SJCRH30 (cell line): ENCODE data around the gene THSD7A. TPM values are rescaled to one million over a fixed set of nuclear protein-coding genes. Genes with fewer than 3 reads are reported as not detected.
A peak's percentile ranks its signal among the peaks of the same experiment; 100 is the strongest.

Experiments
- DNase-seq, 2 experiments: peaks; one replicate each; pipeline ENCODE4 v3.0.0-alpha.2; 2015 to 2020
- H3K27ac ChIP-seq: fragments of 250-450 bp; sonication (Bioruptor Pico); 2 replicates; pipeline ENCODE4 v1.5.1; 2020; ENCODE audit warnings: mild to moderate bottlenecking, moderate library complexity
- H3K27me3 ChIP-seq: fragments of 250-450 bp; sonication (Bioruptor Pico); 2 replicates; pipeline ENCODE4 v1.5.1; 2020; ENCODE audit warnings: mild to moderate bottlenecking, moderate library complexity
- H3K36me3 ChIP-seq: fragments of 250-450 bp; sonication (Bioruptor Pico); 2 replicates; pipeline ENCODE4 v1.5.1; 2020; ENCODE audit warnings: mild to moderate bottlenecking, moderate library complexity
- H3K4me1 ChIP-seq: fragments of 250-450 bp; sonication (Bioruptor Pico); 2 replicates; pipeline ENCODE4 v1.5.1; 2020; ENCODE audit warnings: mild to moderate bottlenecking, moderate library complexity
- H3K4me3 ChIP-seq: fragments of 250-450 bp; sonication (Bioruptor Pico); 2 replicates; pipeline ENCODE4 v1.5.1; 2020; ENCODE audit warnings: mild to moderate bottlenecking, moderate library complexity
- H3K9me3 ChIP-seq: fragments of 250-450 bp; sonication (Bioruptor Pico); replicated peaks from 2 replicates; pipeline ENCODE4 v1.5.1; 2020; ENCODE audit warnings: mild to moderate bottlenecking, moderate library complexity
- total RNA-seq: library from RNA; depleted of rRNA; stranded (reverse); fragments of >200 nt; shearing (Covaris generic); gene quantifications from 2 replicates; pipeline ENCODE4 v1.2.3, GENCODE V29; 2014

Gene THSD7A
- total RNA-seq, 1 experiment from 2014 or later = 0.10 TPM

DNA sequence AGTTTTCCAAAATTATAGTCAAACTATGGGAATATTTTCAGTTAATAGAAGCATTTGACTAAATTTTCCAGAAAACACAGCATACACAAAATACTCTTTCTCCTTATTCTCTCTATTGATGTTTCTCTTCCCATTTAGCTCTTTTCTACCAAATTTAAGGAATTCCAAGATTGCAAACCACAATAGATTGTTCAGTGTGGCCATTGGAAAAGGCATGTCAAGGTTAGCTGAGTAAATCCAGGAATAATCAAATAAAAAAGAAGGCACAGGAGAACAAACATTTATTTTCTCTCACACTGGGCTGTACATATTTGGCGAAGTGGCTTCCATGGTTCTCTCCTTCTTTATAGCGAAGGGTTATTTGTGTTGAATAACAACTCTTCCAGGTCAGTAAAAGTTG lies 117.3 kb downstream of the THSD7A start:
- H3K36me3 ChIP-seq = no peaks in the 10 kb centered on the region
- no peak overlapping the region for H3K27ac ChIP-seq
- H3K4me3 ChIP-seq = no peak overlapping the region
- no peaks in the 10 kb centered on the region for H3K9me3 ChIP-seq
- H3K27me3 ChIP-seq = no peaks in the 10 kb centered on the region
- peaks cover 19% of the 10 kb centered on the region for H3K4me1 ChIP-seq
- no peak for DNase-seq

DNA sequence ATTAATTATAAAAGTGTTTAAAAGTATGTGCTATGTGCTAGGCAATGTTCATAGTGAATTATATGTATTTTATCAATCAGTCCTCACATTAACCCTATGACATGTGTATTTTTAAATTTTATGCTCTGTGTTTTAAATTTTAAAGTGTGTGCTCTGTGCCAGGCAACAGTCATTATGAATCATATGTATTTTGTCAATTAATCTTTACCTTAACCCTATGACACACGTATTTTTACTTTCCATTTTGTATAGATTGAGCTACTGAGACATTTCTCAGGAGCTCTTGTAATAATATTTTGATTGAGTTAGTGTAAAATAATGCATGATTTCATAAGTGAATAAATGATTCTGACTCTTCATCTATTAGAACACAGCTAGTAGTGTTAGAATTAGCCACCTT lies 117.8 kb downstream of the THSD7A start:
- no peak overlapping the region for H3K4me3 ChIP-seq
- H3K9me3 ChIP-seq = no peaks in the 10 kb centered on the region
- H3K27me3 ChIP-seq = no peaks in the 10 kb centered on the region
- H3K36me3 ChIP-seq = no peaks in the 10 kb centered on the region
- no peak for DNase-seq
- no peak overlapping the region for H3K27ac ChIP-seq
- H3K4me1 ChIP-seq = peaks cover 19% of the 10 kb centered on the region

DNA sequence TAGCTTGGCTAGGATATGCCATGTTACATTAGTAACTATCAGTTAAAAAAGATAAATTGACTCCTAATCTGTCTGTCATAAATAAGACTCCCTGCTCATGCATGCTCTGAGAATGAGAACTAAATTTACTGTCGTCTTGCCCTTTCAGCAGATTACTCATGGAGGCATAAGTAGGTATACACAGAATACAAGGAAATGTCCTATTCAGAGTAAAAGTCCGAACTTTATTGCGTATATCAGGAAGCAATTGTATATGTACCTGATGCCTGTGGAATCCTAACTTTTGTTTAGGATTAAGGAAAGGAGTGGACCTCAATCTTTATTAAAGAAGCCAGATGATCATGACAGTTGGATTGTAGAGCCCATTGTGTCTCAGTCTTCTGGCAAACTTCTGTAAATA lies 118.6 kb downstream of the THSD7A start:
- H3K27me3 ChIP-seq = no peaks in the 10 kb centered on the region
- no peak overlapping the region for H3K27ac ChIP-seq
- no peak overlapping the region for H3K4me3 ChIP-seq
- no peaks in the 10 kb centered on the region for H3K36me3 ChIP-seq
- H3K9me3 ChIP-seq = no peaks in the 10 kb centered on the region
- H3K4me1 ChIP-seq = peaks cover 19% of the 10 kb centered on the region
- DNase-seq = no peak

DNA sequence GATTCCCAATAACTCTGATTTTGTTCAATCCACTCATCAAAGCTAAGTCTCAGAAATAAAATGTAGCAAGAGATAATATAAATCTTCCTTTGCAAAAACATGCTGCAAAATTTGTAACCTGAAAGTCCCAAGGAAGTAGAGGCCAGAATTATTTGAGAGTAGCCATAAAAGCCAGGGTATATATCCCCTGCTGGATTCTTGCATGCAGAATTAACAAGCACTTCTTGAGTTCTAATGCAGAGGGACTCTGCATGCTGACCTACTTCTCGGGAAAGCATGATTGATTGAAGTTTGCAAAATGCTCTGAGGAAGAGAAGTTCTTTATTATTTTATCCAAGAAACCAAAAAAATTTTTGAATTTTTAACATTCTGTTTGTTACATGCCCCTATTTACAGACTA lies 121.6 kb downstream of the THSD7A start:
- no peaks in the 10 kb centered on the region for H3K36me3 ChIP-seq
- DNase-seq = no peak
- H3K9me3 ChIP-seq = no peaks in the 10 kb centered on the region
- H3K4me1 ChIP-seq = peaks cover 8% of the 10 kb centered on the region
- H3K4me3 ChIP-seq = no peak overlapping the region
- no peaks in the 10 kb centered on the region for H3K27me3 ChIP-seq
- no peak overlapping the region for H3K27ac ChIP-seq

DNA sequence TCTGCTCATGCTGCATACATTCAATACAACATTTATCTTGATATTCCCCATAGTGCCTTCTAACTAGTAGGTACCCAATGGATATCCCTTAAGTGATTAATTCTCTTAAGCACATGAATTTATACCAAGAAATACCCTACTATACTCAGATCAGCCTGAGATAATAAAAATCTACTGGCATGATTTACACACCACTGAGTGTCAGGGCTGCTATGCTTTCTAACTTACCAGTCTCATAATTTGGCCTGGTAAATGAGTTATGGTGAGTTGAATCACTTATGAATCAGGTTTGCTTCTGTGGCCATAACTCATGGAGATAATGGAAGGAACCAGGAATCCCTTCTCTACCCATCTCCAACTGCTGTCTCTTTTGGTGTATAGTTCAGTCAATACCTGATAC lies 122.8 kb downstream of the THSD7A start:
- no peak overlapping the region for H3K27ac ChIP-seq
- DNase-seq = no peak
- H3K27me3 ChIP-seq = no peaks in the 10 kb centered on the region
- H3K4me3 ChIP-seq = no peak overlapping the region
- H3K36me3 ChIP-seq = no peaks in the 10 kb centered on the region
- no peaks in the 10 kb centered on the region for H3K9me3 ChIP-seq
- H3K4me1 ChIP-seq = no peaks in the 10 kb centered on the region

DNA sequence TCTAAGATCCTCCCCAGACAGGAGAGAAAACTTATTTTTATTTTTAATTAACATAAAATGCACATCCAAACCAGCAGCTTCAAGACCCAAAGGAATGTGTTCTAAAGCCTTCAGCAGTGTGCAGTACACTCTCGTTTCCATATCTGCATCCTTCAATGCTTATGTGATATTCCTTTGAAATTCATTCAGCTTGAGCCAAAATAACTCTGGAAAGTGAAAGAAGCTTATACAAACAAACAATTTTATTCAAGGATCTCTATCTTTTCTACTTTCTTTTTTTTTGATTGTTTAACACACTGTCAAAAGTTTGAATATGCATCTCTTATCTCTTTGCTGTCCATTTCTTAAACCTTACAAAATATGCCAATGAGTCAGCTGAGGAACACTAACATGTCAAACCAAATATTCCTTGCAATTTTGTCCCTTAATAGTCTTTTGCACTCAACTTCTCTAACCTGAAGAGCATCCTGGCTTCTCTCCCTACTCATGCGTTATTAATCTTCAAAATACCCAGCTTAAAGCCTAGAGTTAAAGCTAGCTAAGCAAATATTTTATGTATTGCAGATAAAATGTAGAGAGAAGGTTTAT lies 124.3 kb downstream of the THSD7A start:
- Histone ChIP-seq H3K27me3 (no peaks in the 10 kb centered on the region), H3K36me3 (no peaks in the 10 kb centered on the region), H3K4me1 (no peaks in the 10 kb centered on the region), H3K4me3 (no peak overlapping the region), H3K27ac (no peak overlapping the region), H3K9me3 (no peaks in the 10 kb centered on the region)
- DNase-seq = no peak

DNA sequence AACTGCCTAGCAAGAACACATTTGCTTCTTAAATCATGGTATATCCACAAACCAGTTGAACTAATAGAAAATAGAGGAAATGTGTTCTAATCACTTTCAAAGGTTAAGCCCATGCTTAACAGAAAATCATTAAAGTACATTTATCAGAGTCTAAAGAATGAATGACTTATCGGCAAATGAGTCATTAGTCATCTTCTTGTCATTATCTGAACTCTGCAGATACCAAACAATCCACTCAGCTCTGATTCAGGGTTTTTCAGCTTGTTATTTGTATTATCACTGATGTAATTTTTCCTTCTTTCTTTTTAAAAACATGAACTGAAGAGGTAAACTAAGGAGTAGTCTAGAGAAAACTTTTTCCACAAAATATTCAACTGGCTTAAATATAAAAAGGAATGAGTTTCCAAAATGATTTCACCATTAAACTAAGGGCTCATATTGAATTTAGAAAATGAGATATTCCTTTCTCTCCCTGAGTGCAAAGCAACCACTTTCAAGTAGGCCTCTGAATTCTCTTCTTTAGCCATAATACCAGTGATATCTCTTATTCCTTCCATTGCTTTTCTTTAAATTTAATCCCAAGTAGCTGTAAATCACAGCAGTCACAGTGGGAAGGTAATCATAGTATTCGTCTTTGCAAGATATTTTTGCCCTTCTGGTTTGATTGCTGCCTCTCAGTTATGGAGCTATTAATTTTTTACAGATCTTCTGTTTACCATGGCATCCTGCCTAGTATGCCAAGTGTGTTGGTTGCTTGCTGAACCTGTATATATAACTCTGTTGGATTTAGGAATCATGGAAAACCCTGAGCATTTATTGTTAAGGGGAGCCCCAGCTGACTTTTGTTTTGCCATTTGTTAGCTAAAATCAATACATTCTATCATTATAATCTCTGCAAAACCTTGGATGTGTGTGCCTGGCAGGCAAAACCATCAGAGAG lies 125.1 kb downstream of the THSD7A start:
- no peak overlapping the region for H3K27ac ChIP-seq
- no peaks in the 10 kb centered on the region for H3K27me3 ChIP-seq
- DNase-seq = no peak
- no peaks in the 10 kb centered on the region for H3K4me1 ChIP-seq
- no peaks in the 10 kb centered on the region for H3K36me3 ChIP-seq
- no peaks in the 10 kb centered on the region for H3K9me3 ChIP-seq
- no peak overlapping the region for H3K4me3 ChIP-seq

DNA sequence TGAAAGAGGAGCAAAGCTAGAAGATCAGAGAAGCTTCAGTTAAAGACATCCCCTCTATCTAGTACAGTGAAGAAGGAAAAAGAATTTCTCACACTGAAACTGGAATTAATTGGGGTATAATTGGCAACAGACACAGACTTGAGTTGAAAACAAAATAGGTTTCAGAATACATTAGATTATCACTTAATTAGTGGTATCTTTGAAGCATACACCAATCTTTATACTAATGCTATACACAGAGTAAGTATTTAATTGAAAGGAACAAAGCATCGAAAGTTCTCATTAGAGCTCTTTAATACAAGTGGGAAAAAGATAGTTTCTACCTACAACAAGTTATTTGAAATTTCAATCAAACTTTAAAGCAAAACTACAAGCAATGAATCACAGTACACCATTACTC lies 128.2 kb downstream of the THSD7A start:
- no peak overlapping the region for H3K27ac ChIP-seq
- no peaks in the 10 kb centered on the region for H3K27me3 ChIP-seq
- H3K9me3 ChIP-seq = no peaks in the 10 kb centered on the region
- no peak overlapping the region for H3K4me3 ChIP-seq
- peaks cover 8% of the 10 kb centered on the region for H3K4me1 ChIP-seq
- no peaks in the 10 kb centered on the region for H3K36me3 ChIP-seq
- DNase-seq = no peak

DNA sequence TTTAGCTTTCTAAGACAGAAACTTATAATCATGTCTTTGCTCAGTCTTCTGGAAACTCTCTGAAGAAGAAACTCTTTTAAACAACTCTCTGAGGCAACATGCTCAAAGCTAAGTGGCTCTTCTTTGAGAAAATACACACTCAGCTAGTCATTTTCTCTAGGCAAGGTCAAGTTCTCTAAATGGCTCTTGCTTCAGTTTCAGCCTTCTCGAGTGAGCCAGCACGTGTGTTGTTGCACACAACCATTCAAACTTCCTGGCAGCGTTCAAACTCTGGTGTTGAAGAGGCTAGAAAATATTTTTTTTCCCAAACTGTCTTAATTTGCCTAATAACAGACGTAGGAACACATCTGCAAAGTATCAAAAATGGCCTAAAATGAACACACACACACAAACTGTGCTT lies 129.1 kb downstream of the THSD7A start:
- Histone ChIP-seq H3K27ac (no peak overlapping the region), H3K4me1 (peaks cover 17% of the 10 kb centered on the region), H3K27me3 (no peaks in the 10 kb centered on the region), H3K9me3 (no peaks in the 10 kb centered on the region), H3K36me3 (no peaks in the 10 kb centered on the region), H3K4me3 (no peak overlapping the region)
- DNase-seq = no peak

DNA sequence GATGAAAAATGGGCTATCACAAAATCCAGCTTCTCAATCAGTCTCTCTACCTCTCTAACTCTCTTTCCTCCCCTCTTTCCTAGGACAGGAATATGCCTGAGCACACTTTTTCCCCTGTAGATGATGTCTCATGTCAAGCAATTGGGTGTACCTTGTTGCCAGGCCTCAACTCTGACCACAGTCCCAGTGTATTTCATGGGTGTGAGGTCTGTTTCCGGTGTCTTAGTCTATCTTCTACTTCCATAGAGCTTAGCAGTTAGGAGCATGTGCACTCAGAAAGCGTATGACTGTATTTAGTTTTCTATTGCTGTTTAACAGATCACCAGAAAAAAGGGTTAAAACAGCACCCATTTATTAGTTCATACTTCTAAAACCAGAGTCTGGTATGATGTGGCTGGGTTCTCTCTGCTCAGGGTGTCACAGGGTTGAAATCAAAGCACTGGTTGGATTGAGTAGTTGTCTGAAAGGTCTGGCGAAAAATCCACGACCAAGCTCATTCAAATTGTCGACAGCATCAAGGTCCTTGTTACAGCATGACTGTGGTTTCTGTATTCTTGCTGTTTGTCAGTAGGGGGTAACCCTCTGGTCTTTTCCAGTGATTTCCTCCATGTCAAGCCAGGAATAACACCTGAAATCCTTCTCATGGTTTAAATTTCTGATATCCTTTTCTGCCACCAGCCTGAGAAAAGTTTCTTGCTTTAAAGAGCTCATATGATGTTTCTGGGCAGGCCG lies 130.0 kb downstream of the THSD7A start:
- no peaks in the 10 kb centered on the region for H3K9me3 ChIP-seq
- H3K27me3 ChIP-seq = no peaks in the 10 kb centered on the region
- H3K4me3 ChIP-seq = no peak overlapping the region
- H3K36me3 ChIP-seq = no peaks in the 10 kb centered on the region
- no peak overlapping the region for H3K27ac ChIP-seq
- H3K4me1 ChIP-seq = peaks cover 21% of the 10 kb centered on the region
- no peak for DNase-seq

DNA sequence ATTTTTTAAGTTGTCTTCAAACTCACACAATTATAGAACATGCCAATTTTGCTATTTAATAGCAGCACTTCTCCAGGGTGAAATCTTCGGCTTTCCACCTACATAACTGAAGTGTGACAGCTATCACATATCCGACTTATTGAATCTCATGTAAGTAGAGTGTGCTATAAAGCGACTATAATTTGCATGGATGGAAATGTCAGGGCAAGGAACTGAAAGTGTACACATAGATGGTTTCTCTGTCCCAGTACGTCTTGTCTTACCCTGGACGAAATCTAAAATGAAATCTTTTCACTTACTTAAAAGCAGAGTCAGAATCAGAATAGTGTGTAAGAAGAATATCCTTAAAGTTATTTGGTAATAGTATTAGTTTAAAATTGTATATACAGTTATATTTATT lies 132.3 kb downstream of the THSD7A start:
- Histone ChIP-seq H3K4me1 (peaks cover 21% of the 10 kb centered on the region), H3K4me3 (no peak overlapping the region), H3K27me3 (no peaks in the 10 kb centered on the region), H3K9me3 (no peaks in the 10 kb centered on the region), H3K36me3 (no peaks in the 10 kb centered on the region), H3K27ac (no peak overlapping the region)
- no peak for DNase-seq

DNA sequence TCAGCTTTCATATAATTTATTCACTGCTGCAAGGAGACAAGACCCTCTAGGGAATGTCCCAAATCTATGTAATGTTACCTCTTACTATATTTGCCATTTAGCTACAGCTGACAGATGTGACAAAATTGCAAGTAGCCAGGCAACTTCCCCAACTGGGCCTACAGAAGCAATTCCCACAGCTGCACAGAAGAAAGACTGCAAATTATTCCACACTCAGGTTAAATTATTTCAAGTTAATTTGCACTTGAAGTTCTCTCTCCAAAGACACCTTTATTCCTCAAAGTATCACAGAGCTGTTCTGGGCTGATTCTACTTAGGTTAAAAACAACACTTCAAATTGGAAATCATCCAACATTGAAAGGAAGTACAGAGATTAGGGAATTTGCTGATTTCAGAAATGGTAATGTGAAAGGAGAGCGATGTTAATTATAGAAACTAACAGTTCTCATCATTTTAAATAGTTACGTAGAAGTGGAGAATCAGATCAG lies 133.6 kb downstream of the THSD7A start:
- H3K36me3 ChIP-seq = no peaks in the 10 kb centered on the region
- peak overlapping the region; percentile 1; the same call in 1 of the 2 replicates for H3K4me3 ChIP-seq
- no peaks in the 10 kb centered on the region for H3K9me3 ChIP-seq
- H3K4me1 ChIP-seq = peaks cover 21% of the 10 kb centered on the region
- peak; percentile 8 to 60 for DNase-seq
- H3K27me3 ChIP-seq = no peaks in the 10 kb centered on the region
- H3K27ac ChIP-seq = peak overlapping the region; percentile 57

DNA sequence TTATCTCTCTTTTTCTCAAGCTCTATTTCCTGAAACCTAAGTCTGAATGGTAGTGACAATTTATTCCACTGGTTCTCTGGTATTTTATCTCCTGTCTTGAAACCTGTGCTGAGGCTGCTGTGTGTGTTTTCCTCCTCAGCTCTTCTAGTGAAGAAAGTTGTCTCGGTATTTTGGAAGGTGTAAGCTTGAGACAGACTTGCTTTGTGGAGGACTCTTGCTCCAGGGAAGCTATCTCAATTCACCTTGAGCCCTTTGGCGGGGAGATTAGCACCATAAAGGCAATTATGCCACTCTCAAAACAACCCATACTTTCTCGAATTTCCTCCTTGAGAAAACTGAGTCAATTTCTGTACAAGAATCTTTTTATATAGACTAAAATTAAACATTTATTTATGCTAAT lies 141.6 kb downstream of the THSD7A start:
- Histone ChIP-seq H3K9me3 (no peaks in the 10 kb centered on the region), H3K27ac (no peak overlapping the region), H3K4me1 (no peaks in the 10 kb centered on the region), H3K36me3 (no peaks in the 10 kb centered on the region), H3K27me3 (no peaks in the 10 kb centered on the region), H3K4me3 (no peak overlapping the region)
- no peak for DNase-seq

DNA sequence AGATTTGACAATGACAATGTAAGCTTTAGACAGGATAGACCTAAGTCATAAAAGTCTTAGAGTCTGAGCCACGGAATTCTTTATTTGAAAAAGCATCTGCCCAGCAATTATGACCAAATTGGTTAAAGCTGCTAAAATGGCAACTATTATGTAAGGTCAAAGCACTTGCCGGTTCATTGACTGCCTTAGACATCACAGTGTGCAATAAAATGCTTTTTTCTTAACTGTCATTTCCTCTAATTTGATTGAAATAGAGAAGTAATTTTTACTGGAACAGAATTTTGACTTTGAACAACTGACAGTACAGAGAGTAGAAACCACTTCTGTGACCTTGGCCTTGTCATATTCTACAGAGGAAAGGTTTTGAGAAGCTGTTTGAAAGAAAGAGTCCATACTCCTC lies 142.9 kb downstream of the THSD7A start:
- no peak for DNase-seq
- H3K9me3 ChIP-seq = no peaks in the 10 kb centered on the region
- no peak overlapping the region for H3K4me3 ChIP-seq
- H3K27me3 ChIP-seq = no peaks in the 10 kb centered on the region
- no peak overlapping the region for H3K27ac ChIP-seq
- no peaks in the 10 kb centered on the region for H3K4me1 ChIP-seq
- no peaks in the 10 kb centered on the region for H3K36me3 ChIP-seq

DNA sequence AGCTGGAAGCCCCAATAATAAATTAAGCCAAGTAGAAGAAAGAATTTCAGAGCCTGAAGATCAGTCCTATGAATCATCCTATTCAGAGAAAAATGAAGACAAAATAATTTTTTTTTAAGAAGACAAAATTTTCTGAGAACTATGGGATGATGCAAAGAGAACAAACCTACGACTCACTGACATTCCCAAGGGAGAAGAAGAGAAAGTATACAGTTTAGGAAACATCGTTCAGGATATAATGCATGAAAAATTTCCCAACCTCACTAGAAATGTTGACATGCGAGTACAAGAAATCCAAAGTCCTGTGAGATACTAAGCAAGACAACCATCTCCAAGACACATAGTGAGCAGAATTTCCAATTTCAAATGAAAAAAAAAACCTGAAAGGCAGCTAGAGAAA lies 150.5 kb downstream of the THSD7A start:
- DNase-seq = no peak
- H3K27ac ChIP-seq = no peak overlapping the region
- H3K4me3 ChIP-seq = no peak overlapping the region

More for the DNA sequence above, 150.5 kb downstream of the THSD7A start:
- H3K36me3 ChIP-seq = no peaks in the 10 kb centered on the region
- peaks cover 1% of the 10 kb centered on the region; the same call in 1 of the 2 replicates for H3K9me3 ChIP-seq
- no peaks in the 10 kb centered on the region for H3K27me3 ChIP-seq
- no peaks in the 10 kb centered on the region for H3K4me1 ChIP-seq
